Lower leg skin (tissue), 4 donors: Measurements from ENCODE around the gene TTLL5. TPM values are rescaled to one million over a fixed set of nuclear protein-coding genes. Genes with fewer than 3 reads are reported as not detected.

ENCODE experiments used
- DNase-seq, 2 donors: peaks; one replicate each; pipeline ENCODE4 v3.0.0-alpha.2; 2019; ENCODE audit warnings: low spot score in 2 of 2
- H3K4me3 ChIP-seq: fragments of 200-600 bp; sonication (generic); 2 replicates; pipeline ENCODE4 v1.5.1; 2017; ENCODE audit warnings: mild to moderate bottlenecking, low read depth; ENCODE audit not compliant: poor library complexity, severe bottlenecking
- CTCF ChIP-seq, 3 donors: fragments of 450-650 bp; IDR thresholded peaks; one replicate each; pipeline ENCODE4 v1.5.1; 2016; ENCODE audit warnings: antibody characterized with exemption in 3 of 3, mild to moderate bottlenecking in 3 of 3, moderate library complexity in 2 of 3
- POLR2A ChIP-seq, 2 donors: fragments of 450-650 bp; IDR thresholded peaks; one replicate each; pipeline ENCODE4 v1.6.1; 2016 to 2017; ENCODE audit warnings: antibody characterized with exemption in 2 of 2, mild to moderate bottlenecking in 1 of 2, moderate library complexity in 1 of 2
- WGBS, 2 donors: methylation state at CpG; one replicate each; pipeline ENCODE4 v1.1.5; 2018; 5-methylcytosine and 5-hydroxymethylcytosine counted together
- intact Hi-C: fragments of 100-400 bp; cut with DNase I; formaldehyde crosslinking; loops from one replicate; pipeline ENCODE4 v1.15.0; 2023; ENCODE audit warnings: low total_unique reads
- total RNA-seq, 4 donors: library from RNA; depleted of rRNA; stranded (reverse); fragments of >200 nt; gene quantifications; one replicate each; pipeline ENCODE4 v1.1.0, GENCODE V29; 2016

Gene TTLL5
- total RNA-seq, result 10 to 100 TPM; 16.5 to 31.1 (median 18.4) TPM

- intact Hi-C loops, result no loop called here
- H3K4me3 ChIP-seq, result peak within 1 kb of the TSS; percentile 92
- no peak for TF ChIP-seq CTCF (IDR thresholded peaks at IDR 0.05)
- no peak for TF ChIP-seq POLR2A (IDR thresholded peaks at IDR 0.05)
- WGBS, 2 donors, result 0 to 1% methylated on average over 53 to 59 of the region's 60 CpGs
- DNase-seq, result peak; percentile 97 to 99
Observed at GRCh38 chr14:75660630-75661498, at the start of gene TTLL5, which contains the start of gene ERG28. Gene TTLL5 (plus strand): TSS chr14:75661246. CDS start chr14:75663150, 1,904 bp downstream. Gene ERG28 (minus strand): TSS chr14:75660876. CDS start chr14:75657502, 3,374 bp downstream.

- 67 to 74% methylated on average over 4 of the region's 4 CpGs for WGBS, 2 donors
- no peak overlapping the region for H3K4me3 ChIP-seq
- intact Hi-C loops, result no loop called here
- TF ChIP-seq CTCF (IDR thresholded peaks at IDR 0.05) (no peak), POLR2A (IDR thresholded peaks at IDR 0.05) (no peak)
- no peak for DNase-seq
Observed at GRCh38 chr14:75612157-75612556, 48.9 kb upstream of the TTLL5 start.

GRCh38 chr14:75614179-75614578 is 46.9 kb upstream of the TTLL5 start:
- intact Hi-C loops, result no loop called here
- WGBS, 2 donors, result 56 to 61% methylated on average over 4 of the region's 4 CpGs
- DNase-seq, result no peak
- no peak overlapping the region for H3K4me3 ChIP-seq
- TF ChIP-seq CTCF (IDR thresholded peaks at IDR 0.05) (no peak), POLR2A (IDR thresholded peaks at IDR 0.05) (no peak)

GRCh38 chr14:75615200-75615599 is 45.8 kb upstream of the TTLL5 start:
- H3K4me3 ChIP-seq, result no peak overlapping the region
- TF ChIP-seq CTCF (IDR thresholded peaks at IDR 0.05) (no peak), POLR2A (IDR thresholded peaks at IDR 0.05) (no peak)
- intact Hi-C loops, result no loop called here
- 72 to 73% methylated on average over 4 of the region's 4 CpGs for whole genome bisulfite sequencing, 2 donors
- peak in 1 of 2 donors; percentile 32 for DNase-seq

GRCh38 chr14:75619548-75619947 is 41.5 kb upstream of the TTLL5 start:
- no peak for DNase-seq
- 80 to 88% methylated on average over 1 of the region's 1 CpG for WGBS, 2 donors
- H3K4me3 ChIP-seq, result no peak overlapping the region
- intact Hi-C loops, result no loop called here
- TF ChIP-seq CTCF (IDR thresholded peaks at IDR 0.05), result no peak
- no peak for TF ChIP-seq POLR2A (IDR thresholded peaks at IDR 0.05)
